Stimulated activated CD8-positive, alpha-beta memory T cell treated with anti-CD3 and anti-CD28 coated beads, Interleukin-15, amount 100 ng/mL, for 24 hours (primary cell): ENCODE results near the gene TSPAN19.
"Not testable (repeated sequence)": the region's sequence is repeated elsewhere in the genome, so short reads cannot be mapped to it uniquely, and the experiment has no call there.

Source experiments
- DNase-seq: peaks from one replicate; pipeline ENCODE4 v3.0.0-alpha.2; 2020; ENCODE audit warnings: low read depth

The TSPAN19 gene

DNA sequence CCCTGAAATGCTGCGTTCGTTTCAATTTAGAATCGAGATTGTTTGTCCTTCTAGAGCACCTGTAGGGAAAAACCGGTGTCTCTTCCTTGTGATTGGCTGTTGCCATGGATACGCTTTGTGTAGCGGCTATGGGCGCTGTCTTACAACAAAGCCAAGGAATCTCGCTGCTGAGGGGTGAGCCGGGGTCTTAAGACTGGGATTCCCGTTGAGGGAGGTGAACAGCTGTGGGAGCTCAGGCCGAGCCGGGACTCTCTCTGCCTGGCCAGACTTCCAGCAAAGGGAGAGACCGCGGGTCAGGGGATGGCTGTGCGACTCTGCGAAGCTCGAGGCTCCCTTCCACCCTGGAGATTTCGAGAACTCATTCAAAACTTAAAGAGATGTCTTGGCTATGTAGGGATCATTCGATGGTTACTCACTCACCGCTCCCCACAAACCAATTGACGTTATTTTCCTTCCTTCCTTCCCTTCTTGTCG, at the start of gene TSPAN19, which contains the start of gene LRRIQ1:
TSPAN19 (minus strand) TSS at position 44 of the 474 bp plus-strand sequence. CDS start 6,331 bp downstream, outside the sequence.
LRRIQ1 (plus strand) TSS at position 118 of the 474 bp plus-strand sequence. CDS start 1,826 bp downstream, outside the sequence.
- no peak for DNase-seq

DNA sequence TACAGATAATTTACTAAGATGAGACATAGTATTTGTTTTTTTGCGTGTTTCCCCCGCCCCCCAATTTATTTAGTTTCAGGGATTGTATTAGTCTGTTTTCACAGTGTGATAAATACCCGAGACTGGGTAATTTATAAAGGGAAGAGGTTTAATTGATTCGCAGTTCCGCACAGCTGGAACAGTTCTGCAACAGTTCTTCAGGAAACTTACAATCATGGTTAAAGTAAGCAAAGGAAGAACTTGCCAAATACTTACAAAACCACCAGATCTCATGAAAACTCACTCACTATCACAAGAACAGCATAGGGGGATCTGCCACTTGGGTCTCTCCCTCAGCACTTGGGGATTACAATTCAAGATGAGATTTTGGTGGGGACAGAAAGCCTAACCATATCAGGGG, 49.0 kb upstream of the TSPAN19 start:
- DNase-seq = no peak

DNA sequence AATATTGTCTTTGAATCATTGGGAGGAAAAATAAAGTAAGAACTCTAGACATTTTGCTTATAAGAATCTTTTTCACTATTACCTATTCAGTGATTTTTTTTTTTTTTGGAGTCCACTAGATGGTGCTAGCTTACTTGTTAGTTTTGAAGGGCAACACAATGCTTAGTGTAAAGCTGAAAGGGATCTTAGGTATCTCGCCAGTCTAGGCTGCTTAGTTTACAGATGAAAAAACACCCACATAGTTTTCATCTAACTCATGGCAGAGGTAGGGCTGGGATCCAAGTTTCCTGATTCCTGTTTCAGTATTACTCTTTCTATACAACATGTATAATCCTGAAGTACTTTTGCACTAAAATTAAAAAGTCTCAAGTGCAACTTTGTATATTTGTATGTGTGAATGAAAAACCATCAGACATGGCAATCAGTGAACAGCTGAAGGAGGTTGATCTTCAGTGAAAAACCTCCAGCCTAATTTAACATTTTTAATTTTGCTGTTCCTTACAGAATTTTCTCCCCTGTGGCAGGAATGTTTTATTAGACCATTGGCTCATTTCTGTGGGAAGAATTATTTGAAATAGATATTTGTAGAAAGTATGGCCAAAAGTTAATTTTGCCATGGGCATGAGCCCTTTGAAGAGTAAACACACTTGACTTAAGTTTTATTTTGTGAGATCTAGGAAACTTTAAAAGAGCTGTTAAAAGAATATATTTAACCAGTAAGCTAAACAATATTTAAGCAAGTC, 40.8 kb upstream of the TSPAN19 start:
- no peak for DNase-seq

DNA sequence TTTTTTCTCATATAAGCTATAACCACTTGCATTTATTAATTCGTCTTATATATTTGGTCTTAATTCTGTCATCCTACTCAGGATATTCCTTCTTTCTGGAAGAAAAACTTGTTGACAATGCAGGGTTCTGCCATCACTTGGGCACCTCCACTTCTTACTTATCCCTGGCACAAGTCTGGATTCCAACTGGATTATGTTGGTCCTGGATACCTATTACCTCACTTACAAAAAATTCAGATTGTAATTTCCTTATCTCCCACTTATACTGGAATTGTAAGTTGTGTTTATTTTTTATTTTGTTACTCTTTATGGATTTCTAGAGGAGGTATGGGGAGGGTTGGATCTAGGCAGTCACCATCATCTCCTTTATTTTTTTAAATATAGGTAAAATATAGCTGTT, 36.7 kb upstream of the TSPAN19 start:
- DNase-seq = no peak

DNA sequence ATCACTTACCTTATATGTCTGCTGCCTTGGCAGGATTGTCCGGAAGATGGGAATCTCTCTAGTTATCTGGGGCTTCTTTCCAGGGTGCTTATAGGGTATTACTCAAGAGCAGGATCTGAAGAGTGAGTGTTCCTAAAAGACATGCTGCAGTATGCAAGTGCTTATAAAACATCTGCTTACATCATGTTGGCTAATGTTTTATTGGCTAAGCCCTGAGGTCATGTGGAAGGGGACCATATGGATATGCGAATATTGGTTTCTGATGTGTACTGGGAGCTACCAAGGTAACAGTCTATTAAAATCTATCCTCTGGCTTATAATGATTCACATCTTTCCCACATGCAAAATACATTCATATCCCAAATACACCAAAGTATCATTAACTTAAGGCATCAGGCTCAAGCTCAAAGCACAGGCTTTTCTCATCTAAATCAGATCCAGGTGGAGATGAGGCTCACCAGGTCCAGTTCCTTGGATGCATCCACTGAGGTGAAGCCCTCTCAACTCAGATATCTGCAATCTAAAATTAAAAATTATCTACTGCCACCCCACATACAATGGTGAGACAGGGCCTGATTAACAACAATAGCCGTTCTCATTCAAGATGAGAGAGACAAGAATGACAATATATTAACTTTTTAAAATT, 29.9 kb upstream of the TSPAN19 start:
- no peak for DNase-seq

DNA sequence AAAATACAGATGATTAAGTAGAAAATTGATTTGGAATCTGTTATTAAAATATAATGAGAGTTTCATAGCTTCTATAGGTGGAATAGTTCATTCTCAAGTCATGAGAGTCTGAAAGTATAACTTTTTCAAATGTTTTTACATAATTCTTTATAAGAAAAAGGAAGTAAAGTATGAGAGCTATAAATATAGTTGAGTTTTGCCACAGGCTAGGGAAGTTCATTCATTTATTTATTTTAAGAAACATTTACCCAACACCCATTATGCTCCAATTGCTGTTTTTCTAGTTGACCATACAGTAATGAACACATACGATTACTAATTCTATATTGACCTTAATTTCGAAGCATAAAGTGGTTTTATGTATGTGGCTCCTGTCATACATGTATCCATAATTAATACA, 24.8 kb upstream of the TSPAN19 start:
- DNase-seq = no peak

DNA sequence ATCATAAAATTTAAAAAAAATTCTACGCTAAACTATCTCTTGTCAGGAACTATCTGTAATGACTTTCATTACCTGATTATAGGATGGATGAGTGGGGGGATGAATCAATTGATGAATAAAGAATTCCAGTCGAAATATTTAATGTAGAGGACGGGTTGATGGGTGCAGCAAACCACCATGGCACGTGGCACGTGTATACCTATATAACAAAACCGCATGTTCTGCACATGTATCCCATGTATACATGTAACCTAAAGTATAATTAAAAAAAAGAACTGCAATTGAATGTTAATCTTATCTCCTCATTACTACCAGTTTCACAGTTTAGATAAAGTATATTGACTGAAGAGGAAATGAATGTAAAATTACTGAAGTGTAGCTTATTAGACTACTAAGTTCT, 23.5 kb upstream of the TSPAN19 start:
- DNase-seq = no peak

DNA sequence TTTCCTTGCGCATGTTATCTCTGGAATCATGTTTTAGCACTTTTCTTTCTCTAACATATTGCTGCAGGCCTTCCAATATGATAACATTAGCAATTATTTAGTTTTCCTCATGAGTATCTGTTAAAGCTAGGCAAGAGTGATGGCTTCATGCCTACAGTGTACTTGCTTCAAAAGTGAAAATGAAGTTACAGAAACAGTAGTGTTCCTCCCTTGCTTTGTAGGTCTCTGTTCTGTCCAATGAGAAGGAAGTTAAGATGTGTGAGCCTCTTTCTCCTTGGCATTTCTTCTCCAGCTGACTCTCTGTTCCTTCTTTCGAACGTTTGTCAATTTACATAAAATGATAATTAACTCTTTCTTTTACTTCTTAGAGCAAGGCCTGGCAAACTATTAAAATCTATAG, 22.3 kb upstream of the TSPAN19 start:
- no peak for DNase-seq

DNA sequence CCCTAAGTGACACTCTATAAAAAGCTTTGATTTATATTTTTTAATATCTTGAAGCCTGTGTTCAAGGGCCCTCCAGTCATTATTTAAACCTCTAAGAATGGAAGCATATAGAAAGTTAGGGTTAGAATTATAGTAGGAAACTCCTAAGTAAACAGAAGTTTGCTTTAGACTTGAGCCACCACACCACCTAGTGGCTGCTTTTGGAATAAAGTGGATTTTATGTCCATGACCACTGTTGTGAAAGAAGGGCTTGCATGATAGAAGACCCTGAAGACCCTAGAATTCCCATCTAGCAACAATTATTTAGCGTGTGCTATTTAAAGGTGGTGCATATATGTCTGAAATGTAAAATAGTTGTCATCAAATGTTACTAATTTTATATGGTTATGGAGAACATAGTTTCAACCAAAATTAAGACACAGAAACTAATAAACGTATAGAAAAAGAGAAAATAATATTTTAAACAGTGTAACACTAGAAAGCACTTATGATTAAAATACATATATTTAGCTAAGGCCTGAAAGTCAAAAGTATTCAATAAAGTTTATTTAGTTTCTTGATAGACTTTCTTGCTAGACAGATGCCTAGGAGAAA, 21.4 kb upstream of the TSPAN19 start:
- DNase-seq = no peak

DNA sequence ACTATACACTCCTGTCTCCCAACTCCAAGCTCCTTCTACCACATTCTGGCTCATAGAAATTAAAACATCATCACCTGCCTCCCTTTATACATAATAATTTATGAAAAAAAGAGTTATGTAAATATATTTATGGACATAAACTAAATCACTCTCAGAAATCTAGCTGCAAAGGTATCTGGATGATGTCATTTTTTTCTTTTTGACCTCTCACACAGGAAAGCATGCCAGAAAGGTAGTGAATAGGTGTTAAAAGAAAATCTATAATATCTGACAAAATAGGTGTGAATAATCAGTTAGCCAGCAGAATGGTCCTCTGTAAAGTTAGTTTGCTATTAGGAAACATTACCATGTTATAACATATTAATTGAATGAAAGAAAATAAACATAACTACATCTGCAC, 7.8 kb upstream of the TSPAN19 start:
- DNase-seq = no peak

DNA sequence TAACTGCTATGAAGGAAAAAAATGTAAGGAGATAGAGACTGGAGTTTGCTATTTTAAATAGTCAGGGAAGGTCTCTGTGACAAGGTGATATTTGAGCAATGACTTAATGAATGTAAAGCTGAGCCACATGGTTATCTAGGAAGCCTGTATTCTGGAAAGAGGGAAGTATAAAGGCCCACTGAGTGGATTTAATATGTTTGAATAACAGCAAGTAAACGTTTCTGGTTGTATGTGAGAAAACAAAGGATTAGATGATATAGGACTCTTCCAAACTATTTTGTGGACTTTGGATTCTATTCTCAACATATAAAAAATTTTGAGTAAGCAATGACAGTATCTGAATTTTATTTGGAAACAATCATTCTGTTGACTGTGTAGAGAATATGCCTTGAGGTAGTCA, 5.3 kb upstream of the TSPAN19 start:
- DNase-seq = no peak

DNA sequence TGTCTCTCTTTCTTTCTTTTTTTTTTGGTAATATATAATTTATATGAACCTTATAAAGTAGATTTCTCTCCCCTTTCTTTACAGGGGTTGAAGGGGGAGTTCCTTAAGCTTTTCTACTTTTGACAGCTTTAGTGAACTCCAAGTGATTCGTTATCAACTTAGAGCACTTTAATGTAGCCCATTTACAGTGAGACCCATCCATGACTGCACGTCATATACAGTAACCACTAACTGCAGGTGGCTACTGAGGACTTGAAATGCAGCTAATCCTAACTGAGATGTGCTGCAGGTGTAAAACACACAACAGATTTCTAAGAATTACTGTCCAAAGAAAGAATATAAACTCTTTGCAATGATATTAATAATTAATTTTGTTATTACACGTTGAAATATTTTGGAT, 656 bp upstream of the TSPAN19 start:
- no peak for DNase-seq

DNA sequence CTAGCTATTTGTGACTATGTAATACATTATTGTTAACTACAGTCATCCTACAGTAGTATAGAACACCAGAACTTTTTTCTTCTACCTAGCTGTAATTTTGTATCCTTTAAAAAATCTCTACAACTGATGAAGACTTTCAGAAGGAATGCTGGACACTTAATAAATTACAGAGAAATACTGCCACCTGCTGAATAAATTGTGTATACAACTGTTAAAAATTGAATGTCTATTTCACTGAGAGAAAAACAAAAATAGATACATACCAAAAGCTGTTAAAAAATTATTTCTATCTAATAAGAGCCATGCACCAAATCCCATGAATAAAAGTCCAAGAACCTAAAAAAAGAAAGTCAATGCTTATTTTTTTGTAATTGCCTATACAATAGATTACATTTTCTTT, 6.6 kb downstream of the TSPAN19 start:
- no peak for DNase-seq

DNA sequence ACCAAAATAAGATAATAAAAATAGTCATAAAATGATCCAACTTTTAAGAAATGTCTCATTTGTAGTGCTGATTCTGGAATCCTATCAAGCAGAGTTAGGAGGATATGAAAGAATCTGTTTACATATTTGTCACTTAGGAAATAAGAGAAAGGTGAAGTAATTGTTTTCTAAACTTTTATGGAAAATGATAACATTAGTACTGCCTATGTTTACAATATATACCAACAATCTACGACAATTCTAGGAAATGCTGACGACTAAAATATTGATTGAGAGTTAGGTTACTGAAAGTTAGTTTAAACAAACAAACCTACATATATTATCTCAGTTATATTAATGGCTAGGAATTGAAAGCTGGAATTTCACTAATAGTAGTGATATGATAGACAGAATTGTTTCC, 18.0 kb downstream of the TSPAN19 start:
- DNase-seq = no peak

DNA sequence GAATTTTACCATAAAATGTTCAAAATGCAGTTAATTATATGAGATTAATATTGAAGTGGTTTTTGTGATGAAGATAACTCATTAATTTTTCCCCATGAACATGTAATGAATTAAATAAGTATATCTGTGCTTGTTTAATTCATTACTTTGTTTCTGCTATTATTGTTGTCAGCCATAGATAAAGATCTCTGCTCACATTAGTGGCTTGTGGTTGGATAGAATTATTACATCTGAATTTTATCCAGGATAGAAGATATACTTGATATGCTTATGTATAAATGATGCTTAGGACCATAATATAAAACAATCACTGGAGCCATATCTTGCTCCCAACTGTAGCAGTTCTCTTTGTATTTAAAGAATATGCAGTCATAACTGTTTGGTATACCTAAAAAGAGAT, 18.5 kb downstream of the TSPAN19 start:
- no peak for DNase-seq

DNA sequence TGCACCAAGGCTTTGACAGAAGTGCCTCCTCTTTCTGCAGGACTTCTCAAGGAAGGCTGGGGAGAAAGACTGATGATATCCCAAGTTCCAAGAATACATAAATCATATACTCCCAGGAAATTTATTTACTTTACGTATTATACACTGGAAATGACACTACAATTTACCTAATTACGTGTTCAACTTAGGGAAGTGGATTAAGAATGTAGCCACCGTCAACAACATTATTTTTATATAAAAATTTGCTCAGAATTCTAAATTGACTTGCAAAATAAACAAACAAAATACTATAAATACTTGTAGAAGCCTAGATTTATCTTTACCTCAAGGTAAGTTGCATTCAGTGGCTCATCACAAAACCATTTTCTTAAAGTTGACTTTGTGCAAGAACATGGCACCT, 18.9 kb downstream of the TSPAN19 start:
- no peak for DNase-seq

DNA sequence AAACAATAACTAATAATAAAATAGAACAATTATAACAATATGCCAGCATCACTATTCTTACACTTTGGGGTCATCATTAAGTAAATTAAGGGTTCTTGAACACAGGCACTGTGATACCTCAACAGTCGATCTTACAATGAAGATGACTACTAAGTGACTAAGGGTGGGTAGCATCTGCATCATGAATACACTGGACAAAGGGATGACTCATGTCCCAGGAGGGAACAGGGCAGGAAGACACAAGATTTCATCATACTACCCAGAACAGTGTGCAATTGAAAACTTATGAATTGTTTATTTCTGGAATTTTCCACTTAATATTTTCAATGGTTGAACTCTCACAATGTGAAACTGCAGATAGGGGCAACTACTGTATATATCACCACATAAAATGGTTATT, 19.7 kb downstream of the TSPAN19 start:
- no peak for DNase-seq

DNA sequence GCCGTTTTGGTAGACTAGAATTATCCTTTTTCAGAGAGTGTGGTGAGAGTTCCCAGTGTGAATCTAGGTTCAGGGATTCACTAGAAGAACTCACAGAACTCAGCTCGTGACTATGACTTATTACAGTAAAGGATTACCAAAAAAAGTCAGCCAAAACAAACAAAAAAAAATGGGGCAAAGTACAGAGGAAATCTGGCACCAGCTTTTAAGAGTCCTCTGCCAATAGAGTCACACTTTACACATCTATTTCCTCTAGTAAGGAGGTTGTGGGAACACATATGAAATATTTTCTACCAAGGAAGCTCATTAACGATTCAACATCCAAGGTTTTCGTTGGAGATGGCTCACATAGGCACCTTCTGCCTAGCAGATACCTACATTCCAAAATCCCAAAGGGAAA, 28.2 kb downstream of the TSPAN19 start:
- DNase-seq = no peak

DNA sequence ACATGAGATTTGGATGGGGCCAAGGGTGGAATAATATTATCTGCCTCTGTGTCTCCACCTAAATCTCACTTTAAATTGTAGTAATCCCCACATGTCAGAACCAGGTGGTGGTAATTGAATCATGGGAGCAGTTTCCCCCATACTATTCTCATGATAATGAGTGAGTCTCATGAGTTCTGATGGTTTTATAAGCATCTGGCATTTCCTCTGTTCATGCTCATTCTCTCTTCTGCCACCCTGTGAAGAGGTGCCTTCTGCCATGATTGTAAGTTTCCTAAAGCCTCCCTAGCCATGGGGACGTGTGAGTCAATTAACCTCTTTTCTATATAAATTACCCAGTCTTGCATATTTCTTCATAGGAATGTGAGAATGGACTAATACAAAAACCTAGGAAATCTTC, 29.9 kb downstream of the TSPAN19 start:
- DNase-seq = no peak

DNA sequence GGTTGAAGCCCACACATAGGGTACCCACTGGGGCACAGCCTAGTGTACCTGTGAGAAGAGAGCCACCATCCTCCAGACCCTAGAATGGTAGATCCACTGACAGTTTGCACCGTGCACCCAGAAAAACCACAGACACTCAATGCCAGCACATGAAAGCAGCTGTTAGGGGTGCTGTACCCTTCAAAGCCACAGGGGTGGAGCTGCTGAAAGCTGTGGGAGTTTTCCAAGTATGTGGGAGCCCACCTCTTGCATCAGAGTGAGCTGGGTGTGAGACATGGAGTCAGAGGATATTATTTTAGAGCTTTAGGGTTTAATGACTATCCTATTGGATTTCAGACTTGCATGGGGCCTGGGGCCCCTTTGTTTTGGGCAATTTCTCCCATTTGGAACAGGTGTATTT, 30.5 kb downstream of the TSPAN19 start:
- DNase-seq = no peak

DNA sequence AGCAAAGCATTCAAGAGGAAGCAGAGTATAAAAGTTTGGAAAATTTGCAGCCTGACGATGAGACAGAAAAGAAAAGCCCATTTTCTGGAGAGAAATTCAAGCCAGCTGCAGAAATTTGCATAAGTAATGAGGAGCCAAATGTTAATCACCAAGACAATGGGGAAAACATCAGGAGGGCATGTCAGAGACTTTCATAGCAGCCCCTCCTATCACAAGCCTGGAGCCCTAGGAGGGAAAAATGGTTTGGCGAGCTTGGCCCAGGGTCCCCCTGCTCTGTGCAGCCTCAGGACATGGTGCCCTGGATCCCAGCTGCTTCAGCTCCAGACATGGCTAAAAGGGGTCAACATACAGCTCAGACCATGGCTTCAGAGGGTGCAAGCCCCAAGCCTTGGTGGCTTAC, 31.0 kb downstream of the TSPAN19 start:
- DNase-seq = not testable (repeated sequence)

DNA sequence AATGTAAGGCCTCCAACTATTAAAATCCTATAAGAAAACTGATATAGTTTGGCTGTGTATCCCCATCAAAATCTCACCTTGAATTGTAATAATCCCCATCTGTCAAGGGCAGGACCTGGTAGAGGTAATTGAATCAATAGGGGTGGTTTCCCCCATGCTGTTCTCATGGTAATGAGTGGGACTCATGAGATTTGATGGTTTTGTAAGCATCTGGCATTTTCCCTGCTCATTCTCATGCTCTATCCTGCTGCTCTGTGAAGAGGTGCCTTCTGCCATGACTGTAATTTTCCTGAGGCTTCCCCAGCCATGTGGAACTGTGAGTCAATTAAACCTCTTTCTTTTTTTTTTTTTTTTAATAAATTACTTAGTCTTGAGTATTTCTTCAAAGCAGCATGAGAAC, 31.9 kb downstream of the TSPAN19 start:
- DNase-seq = no peak

DNA sequence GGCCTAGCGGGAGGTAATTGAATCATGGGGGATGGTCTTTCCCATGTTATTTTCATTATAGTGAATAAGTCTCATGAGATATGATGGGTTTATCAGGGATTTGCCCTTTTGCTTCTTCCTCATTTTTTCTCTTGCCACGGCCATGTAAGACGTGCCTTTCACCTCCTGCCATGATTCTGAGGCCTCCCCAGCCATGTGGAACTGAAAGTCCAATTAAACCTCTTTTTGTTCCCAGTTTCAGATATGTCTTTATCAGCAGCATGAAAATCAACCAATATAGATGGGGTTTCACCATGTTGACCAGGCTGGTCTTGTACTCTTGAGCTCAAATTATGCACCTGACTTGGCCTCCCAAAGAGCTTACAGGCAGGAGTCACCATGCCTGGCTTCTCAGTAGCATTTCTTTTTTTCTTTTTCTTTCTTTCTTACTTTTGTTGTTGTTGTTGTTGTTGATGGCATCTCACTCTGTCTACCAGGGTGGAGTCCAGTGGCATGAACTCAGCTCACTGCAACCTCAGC, 33.2 kb downstream of the TSPAN19 start:
- DNase-seq = no peak
